Mesothelial cell of epicardium (in vitro differentiated cells): ENCODE data around the gene TLK1. TPM values are rescaled to one million over a fixed set of nuclear protein-coding genes. Genes with fewer than 3 reads are reported as not detected.
A peak's percentile ranks its signal among the peaks of the same experiment; 100 is the strongest.
"Not testable (repeated sequence)": the region's sequence is repeated elsewhere in the genome, so short reads cannot be mapped to it uniquely, and the experiment has no call there.

Experiments used
- DNase-seq, 2 experiments: peaks; one replicate each; pipeline ENCODE4 v3.0.0; 2021; ENCODE audit warnings: low spot score in 2 of 2; ENCODE audit not compliant: unreplicated experiment in 2 of 2
- H3K27ac Mint-ChIP-seq: 2 replicates; pipeline ENCODE4 v1.8.0; 2021; ENCODE audit warnings: mixed read lengths
- H3K27me3 Mint-ChIP-seq: 2 replicates; pipeline ENCODE4 v1.8.0; 2021; ENCODE audit warnings: low read depth, mixed read lengths
- H3K36me3 Mint-ChIP-seq: 2 replicates; pipeline ENCODE4 v1.8.0; 2021; ENCODE audit warnings: mixed read lengths
- H3K4me1 Mint-ChIP-seq: 2 replicates; pipeline ENCODE4 v1.8.0; 2021; ENCODE audit warnings: mixed read lengths
- H3K4me3 Mint-ChIP-seq: 2 replicates; pipeline ENCODE4 v1.8.0; 2021; ENCODE audit warnings: mild to moderate bottlenecking, moderate library complexity, mixed read lengths
- H3K9me3 Mint-ChIP-seq: 2 replicates; pipeline ENCODE4 v1.8.0; 2021; ENCODE audit warnings: mixed read lengths
- CTCF ChIP-seq: fragments of 200-600 bp; sonication (generic); IDR thresholded peaks from one replicate; pipeline ENCODE4 v1.5.0; 2021; ENCODE audit warnings: antibody characterized with exemption; ENCODE audit not compliant: unreplicated experiment
- total RNA-seq: library from RNA; stranded (reverse); gene quantifications from 3 replicates; pipeline ENCODE4 v1.2.1, GENCODE V29; 2021

The TLK1 gene
- total RNA-seq, 1 donor from 2014 or later: 72.0 TPM

GRCh38 chr2:171084128-171084527 lies 76.6 kb downstream of the TLK1 start:
- Mint-ChIP-seq H3K36me3 (peaks cover 12% of the 10 kb centered on the region), H3K9me3 (peaks cover 9% of the 10 kb centered on the region), H3K27ac (peak overlapping the region; percentile 5), H3K27me3 (no peaks in the 10 kb centered on the region), H3K4me3 (no peak overlapping the region), H3K4me1 (peaks cover 26% of the 10 kb centered on the region)
- DNase-seq: no peak
- no peak for TF ChIP-seq CTCF

GRCh38 chr2:171083451-171083850 lies 77.2 kb downstream of the TLK1 start:
- no peak for TF ChIP-seq CTCF
- H3K4me3 Mint-ChIP-seq: no peak overlapping the region
- H3K27me3 Mint-ChIP-seq: no peaks in the 10 kb centered on the region
- no peak for DNase-seq
- H3K27ac Mint-ChIP-seq: no peak overlapping the region
- H3K4me1 Mint-ChIP-seq: peaks cover 26% of the 10 kb centered on the region
- H3K9me3 Mint-ChIP-seq: peaks cover 6% of the 10 kb centered on the region
- H3K36me3 Mint-ChIP-seq: peaks cover 14% of the 10 kb centered on the region

- peaks cover 23% of the 10 kb centered on the region for H3K36me3 Mint-ChIP-seq
Observed at GRCh38 chr2:171081649-171082111, 79.0 kb downstream of the TLK1 start.

GRCh38 chr2:171080607-171081006 lies 80.1 kb downstream of the TLK1 start:
- Mint-ChIP-seq H3K4me1 (peaks cover 15% of the 10 kb centered on the region), H3K9me3 (no peaks in the 10 kb centered on the region), H3K27ac (no peak overlapping the region), H3K36me3 (peaks cover 26% of the 10 kb centered on the region), H3K4me3 (no peak overlapping the region), H3K27me3 (no peaks in the 10 kb centered on the region)
- no peak for DNase-seq
- no peak for TF ChIP-seq CTCF

More at GRCh38 chr2:171081649-171082111, 79.0 kb downstream of the TLK1 start:
- peaks cover 19% of the 10 kb centered on the region for H3K4me1 Mint-ChIP-seq
- DNase-seq: no peak
- TF ChIP-seq CTCF: no peak
- H3K9me3 Mint-ChIP-seq: no peaks in the 10 kb centered on the region
- H3K4me3 Mint-ChIP-seq: no peak overlapping the region
- H3K27ac Mint-ChIP-seq: peak overlapping the region; percentile 37
- no peaks in the 10 kb centered on the region for H3K27me3 Mint-ChIP-seq

- H3K27me3 Mint-ChIP-seq, DNase-seq, H3K9me3 Mint-ChIP-seq, H3K4me3 Mint-ChIP-seq, H3K27ac Mint-ChIP-seq, H3K4me1 Mint-ChIP-seq: not testable (repeated sequence)
- peaks cover 40% of the 10 kb centered on the region for H3K36me3 Mint-ChIP-seq
Observed at GRCh38 chr2:171076422-171076821, 84.3 kb downstream of the TLK1 start.

GRCh38 chr2:171072164-171072563 lies 88.5 kb downstream of the TLK1 start:
- Mint-ChIP-seq H3K9me3 (peaks cover 17% of the 10 kb centered on the region), H3K27ac (no peak overlapping the region), H3K4me3 (no peak overlapping the region), H3K27me3 (no peaks in the 10 kb centered on the region), H3K36me3 (peaks cover 36% of the 10 kb centered on the region), H3K4me1 (no peaks in the 10 kb centered on the region)
- DNase-seq: no peak
- no peak for TF ChIP-seq CTCF
